ENCODE measurements around the gene AATK. TPM values are rescaled to one million over a fixed set of nuclear protein-coding genes. Genes with fewer than 3 reads are reported as not detected.
A peak's percentile ranks its signal among the peaks of the same experiment; 100 is the strongest.

Gene AATK
- total RNA-seq, 4 donors from 2014 or later, result 247 to 385 (median 322) TPM

- TF ChIP-seq CTCF (IDR thresholded peaks at IDR 0.05), result no peak
- TF ChIP-seq EP300 (IDR thresholded peaks at IDR 0.05), result no peak
- TF ChIP-seq POLR2A (IDR thresholded peaks at IDR 0.05), result no peak
- peak overlapping the region in 2 of 4 donors; percentile 76 to 88 for H3K27ac ChIP-seq
- peaks cover 0 to 63% (median 13%) of the 10 kb centered on the region in 4 donors for H3K4me1 ChIP-seq
- peaks cover 0 to 58% (median 10%) of the 10 kb centered on the region in 3 donors for H3K36me3 ChIP-seq
- no peak for DNase-seq (ENCODE audit: low spot score in 2 of 2)
- no peak overlapping the region for H3K4me3 ChIP-seq
- H3K27me3 ChIP-seq, result no peaks in the 10 kb centered on the region
- WGBS, 2 donors, result 75 to 77% methylated on average over 26 of the region's 26 CpGs
- H3K9me3 ChIP-seq, result no peaks in the 10 kb centered on the region
Measured at GRCh38 chr17:81084680-81085419, 81.2 kb downstream of the AATK start.

DNA sequence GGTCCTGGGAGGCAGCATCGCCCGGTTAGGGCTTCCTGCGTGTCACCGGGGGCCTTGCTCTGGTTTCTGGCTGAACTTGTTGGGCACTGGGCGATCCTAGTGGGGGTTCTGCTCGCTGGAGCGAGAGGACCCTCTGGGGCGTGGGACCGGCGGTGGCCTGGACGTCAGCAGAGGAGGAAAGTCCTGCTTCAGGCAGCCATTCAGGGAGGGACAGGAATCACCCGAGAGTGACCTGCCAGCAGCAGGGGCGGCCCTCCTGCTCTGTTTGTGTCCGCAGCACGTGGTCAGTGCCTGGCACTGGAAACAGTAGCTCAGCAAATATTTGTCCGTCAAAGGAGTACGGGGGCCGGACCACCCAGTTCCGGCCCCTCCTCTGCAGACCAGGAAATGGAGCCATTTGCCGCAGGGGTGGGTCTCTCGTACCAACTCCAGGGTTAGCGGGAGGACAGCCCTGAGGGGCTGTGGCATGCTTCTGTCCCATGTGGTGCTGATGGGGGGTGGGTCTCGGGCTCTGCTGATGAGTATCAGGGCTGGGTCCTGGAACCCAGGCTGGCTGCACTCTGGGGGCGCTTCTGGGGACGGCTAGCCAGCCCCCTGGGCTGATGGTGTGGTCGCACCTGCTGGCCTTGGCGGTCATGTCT is 82.8 kb downstream of the AATK start:
- WGBS, 2 donors, result 48 to 58% methylated on average over 20 to 27 of the region's 27 CpGs
- Histone ChIP-seq H3K4me1 (peaks cover 0 to 61% (median 12%) of the 10 kb centered on the region in 4 donors), H3K27ac (peak overlapping the region; percentile 71 to 88 (median 74)), H3K9me3 (no peaks in the 10 kb centered on the region), H3K27me3 (no peaks in the 10 kb centered on the region), H3K4me3 (peak overlapping the region in 1 of 4 donors; percentile 3), H3K36me3 (peaks cover 0 to 56% (median 10%) of the 10 kb centered on the region in 3 donors)
- peak in 1 of 2 donors; percentile 18 for TF ChIP-seq POLR2A (IDR thresholded peaks at IDR 0.05)
- no peak for TF ChIP-seq CTCF (IDR thresholded peaks at IDR 0.05)
- peak; percentile 43 to 83 for TF ChIP-seq EP300 (IDR thresholded peaks at IDR 0.05)
- DNase-seq (ENCODE audit: low spot score in 2 of 2), result no peak

GRCh38 chr17:81082177-81083073 is 83.6 kb downstream of the AATK start:
- Histone ChIP-seq H3K27me3 (no peaks in the 10 kb centered on the region), H3K36me3 (peaks cover 0 to 48% (median 10%) of the 10 kb centered on the region in 3 donors), H3K27ac (peak overlapping the region; percentile 71 to 88 (median 74)), H3K4me1 (peaks cover 0 to 61% (median 12%) of the 10 kb centered on the region in 4 donors), H3K9me3 (no peaks in the 10 kb centered on the region), H3K4me3 (peak overlapping the region in 1 of 4 donors; percentile 3)
- DNase-seq (ENCODE audit: low spot score in 2 of 2), result no peak
- TF ChIP-seq EP300 (IDR thresholded peaks at IDR 0.05), result no peak
- TF ChIP-seq CTCF (IDR thresholded peaks at IDR 0.05), result no peak
- no peak for TF ChIP-seq POLR2A (IDR thresholded peaks at IDR 0.05)
- WGBS, 2 donors, result 76 to 78% methylated on average over 26 to 31 of the region's 33 CpGs

DNA sequence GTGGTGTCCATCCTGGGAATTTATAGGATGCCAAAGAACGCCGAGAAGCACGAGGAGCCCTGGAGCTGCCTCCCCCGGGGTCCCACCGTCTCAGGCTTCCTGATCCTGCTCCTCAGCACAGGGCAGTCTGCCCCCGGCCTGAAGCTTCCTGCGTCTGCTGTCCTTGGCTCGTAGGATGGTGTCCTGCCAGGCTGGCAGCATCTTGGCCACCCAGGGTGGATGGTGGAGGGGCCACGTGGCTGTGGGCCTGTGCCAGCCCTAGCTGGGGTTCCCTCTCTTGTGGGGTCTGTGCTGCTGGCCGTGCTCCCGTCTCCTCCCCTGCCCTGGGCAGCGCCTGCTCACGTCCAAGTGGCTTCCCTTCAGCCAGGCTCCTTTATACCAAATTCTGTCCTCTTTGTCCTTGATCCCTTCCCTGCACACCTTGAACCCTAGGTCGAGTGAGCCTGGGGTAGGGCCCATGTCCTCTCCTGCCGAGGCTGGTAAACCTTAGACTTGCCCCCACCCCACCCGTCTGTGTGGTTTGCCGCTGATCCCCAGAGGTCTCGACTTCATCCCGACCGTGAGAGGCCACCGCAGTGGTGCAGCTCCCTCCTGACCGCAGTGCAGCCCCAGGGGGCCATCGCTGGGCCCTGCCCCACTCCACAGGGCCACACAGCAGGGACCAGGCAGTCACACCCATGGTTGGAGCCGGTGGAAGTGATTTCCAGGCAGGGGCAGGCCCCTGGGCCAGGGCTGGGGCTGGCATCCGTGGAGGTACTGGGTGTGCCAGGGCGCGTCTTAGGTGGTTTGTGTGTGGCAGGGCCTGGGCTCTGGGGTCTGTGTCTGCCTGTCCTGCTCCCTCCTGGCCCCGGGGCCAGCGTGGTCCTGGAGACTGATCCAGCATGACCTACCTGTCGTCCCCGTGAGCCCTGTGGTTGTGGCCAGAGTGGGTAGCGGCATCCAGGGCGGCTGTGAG is 84.5 kb downstream of the AATK start:
- no peaks in the 10 kb centered on the region for H3K9me3 ChIP-seq
- H3K36me3 ChIP-seq, result peaks cover 0 to 39% (median 3%) of the 10 kb centered on the region in 3 donors
- WGBS, 2 donors, result 86 to 87% methylated on average over 21 to 33 of the region's 33 CpGs
- peak overlapping the region in 1 of 4 donors; percentile 88 for H3K27ac ChIP-seq
- no peaks in the 10 kb centered on the region for H3K27me3 ChIP-seq
- H3K4me1 ChIP-seq, result peaks cover 0 to 61% (median 12%) of the 10 kb centered on the region in 4 donors
- TF ChIP-seq POLR2A (IDR thresholded peaks at IDR 0.05) (no peak), EP300 (IDR thresholded peaks at IDR 0.05) (no peak), CTCF (IDR thresholded peaks at IDR 0.05) (no peak)
- no peak overlapping the region for H3K4me3 ChIP-seq
- no peak for DNase-seq (ENCODE audit: low spot score in 2 of 2)

All from tibial nerve (tissue), 4 donors.